Measurements from ENCODE around the gene GABBR2.
"Not testable (repeated sequence)": the region's sequence is repeated elsewhere in the genome, so short reads cannot be mapped to it uniquely, and the experiment has no call there.

The GABBR2 gene

DNA sequence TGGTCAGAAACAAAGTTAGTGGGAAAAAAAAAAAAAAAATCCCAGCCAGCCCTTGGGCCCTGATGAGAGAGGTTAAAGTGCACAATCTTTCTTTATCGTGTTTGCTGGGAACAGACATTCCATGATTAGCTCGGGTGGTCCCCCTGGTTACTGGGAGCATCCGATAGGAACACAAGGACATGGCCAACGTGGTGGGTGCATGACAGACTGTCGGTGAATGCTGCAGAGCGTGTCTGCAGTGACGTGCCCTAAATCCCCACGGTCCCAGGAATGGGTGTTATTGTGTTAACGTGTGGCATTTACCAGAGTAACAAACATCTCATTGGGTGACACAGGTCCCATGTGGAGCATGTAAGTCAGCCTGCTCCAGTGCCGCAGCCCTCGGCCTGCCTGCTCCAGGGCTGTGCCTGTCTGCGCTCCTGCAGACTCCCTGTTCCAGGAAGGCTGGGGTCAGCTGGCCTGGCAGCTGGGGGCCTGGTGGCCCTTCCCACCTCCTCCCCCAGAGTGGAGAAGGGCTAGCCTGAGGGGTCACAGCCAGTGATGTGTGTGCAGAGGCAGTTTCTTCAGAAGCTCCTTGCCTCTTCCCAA, 419.0 kb downstream of the GABBR2 start:
- no peaks in the 10 kb centered on the region for H3K27me3 Mint-ChIP-seq
- no peak overlapping the region for H3K27ac Mint-ChIP-seq

DNA sequence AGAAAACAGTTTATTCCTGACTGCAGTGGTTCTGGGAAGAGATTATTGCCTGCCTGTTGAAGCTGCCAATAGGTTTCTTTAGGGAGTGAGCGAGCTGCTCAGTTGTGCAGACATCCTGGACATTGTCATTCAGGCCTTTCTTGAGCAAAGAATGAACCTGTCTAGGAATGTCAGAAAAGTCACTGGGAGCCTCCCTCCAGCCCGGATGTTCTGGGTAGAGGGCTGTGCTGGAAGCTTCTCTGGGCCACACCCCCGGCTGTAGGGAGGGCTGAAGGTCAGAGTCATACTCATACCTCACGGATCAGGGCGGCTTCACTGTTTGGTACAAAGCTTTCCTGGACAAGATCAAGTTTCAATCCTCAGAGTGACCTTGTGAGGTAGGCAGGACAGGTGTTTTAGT, 419.9 kb downstream of the GABBR2 start:
- Mint-ChIP-seq H3K4me3 (no peak overlapping the region), H3K27me3 (no peaks in the 10 kb centered on the region), H3K27ac (no peak overlapping the region), H3K4me1 (ENCODE audit: low read depth) (no peaks in the 10 kb centered on the region), H3K36me3 (ENCODE audit: low read depth) (no peaks in the 10 kb centered on the region), H3K9me3 (no peaks in the 10 kb centered on the region)

More for the DNA sequence above, 419.0 kb downstream of the GABBR2 start:
- Mint-ChIP-seq H3K4me1 (ENCODE audit: low read depth) (no peaks in the 10 kb centered on the region), H3K4me3 (no peak overlapping the region), H3K9me3 (no peaks in the 10 kb centered on the region), H3K36me3 (ENCODE audit: low read depth) (no peaks in the 10 kb centered on the region)

DNA sequence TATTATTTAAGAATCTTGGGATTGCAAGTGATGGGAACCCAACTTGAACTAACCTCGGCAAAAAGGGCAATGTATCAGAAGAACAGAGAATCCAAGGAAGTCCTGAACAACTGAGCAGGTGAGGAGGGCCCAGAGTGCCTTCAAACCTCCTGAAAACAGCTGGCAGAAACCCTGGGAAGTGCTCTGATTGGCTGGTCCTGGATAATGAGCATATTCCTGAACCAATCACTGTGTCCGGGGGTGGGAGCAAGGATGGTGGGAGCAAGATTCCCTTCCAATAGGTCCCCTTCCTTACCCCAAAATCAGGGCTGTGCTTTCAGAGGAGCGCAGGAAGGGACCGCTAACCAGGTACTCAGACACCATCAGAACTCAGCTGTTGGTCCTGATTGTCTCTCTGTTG, 421.4 kb downstream of the GABBR2 start:
- Mint-ChIP-seq H3K27me3 (no peaks in the 10 kb centered on the region), H3K9me3 (no peaks in the 10 kb centered on the region), H3K27ac (no peak overlapping the region), H3K36me3 (ENCODE audit: low read depth) (no peaks in the 10 kb centered on the region), H3K4me1 (ENCODE audit: low read depth) (no peaks in the 10 kb centered on the region), H3K4me3 (no peak overlapping the region)

DNA sequence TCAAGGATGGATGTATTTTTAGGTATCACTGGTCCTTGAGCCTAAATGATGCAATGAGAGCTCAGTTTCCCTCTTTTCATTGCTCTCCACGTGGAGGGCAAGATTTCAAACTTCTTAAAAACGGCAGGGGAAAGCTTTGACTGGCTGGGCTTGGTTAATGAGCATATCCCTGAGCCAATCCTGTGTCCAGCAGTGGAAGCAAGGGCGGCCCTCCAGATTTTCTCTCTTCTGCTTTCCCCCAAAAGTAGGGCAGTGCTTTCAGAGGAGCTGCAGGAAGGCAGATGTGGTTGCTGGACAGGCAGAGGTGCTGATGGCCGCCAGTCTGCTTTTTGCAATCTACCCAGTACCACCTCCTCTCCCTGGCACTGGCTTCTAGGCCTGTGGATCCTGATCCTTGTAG, 423.3 kb downstream of the GABBR2 start:
- Mint-ChIP-seq H3K4me1 (ENCODE audit: low read depth) (no peaks in the 10 kb centered on the region), H3K9me3 (no peaks in the 10 kb centered on the region), H3K27me3 (peaks cover 8% of the 10 kb centered on the region), H3K36me3 (ENCODE audit: low read depth) (no peaks in the 10 kb centered on the region), H3K4me3 (no peak overlapping the region), H3K27ac (no peak overlapping the region)

DNA sequence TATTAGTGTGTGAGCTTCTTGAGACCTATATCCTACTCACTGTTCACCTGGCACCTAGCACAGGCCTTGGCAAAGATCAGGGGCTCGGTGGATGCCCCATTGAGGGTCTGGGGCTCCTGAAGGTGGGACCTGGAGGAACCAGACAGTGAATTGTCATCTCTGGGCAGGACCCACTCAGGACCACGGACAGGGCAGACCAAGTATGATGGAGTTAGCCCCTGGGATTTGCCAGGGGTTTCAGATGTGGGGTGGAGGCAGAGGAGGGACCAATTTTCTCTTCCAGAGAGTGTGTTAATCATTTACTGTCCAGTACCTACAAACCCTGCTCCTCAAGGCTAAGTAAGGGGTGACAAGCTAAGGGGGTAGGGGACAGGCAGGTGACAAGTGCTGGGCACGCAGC, 424.0 kb downstream of the GABBR2 start:
- no peak overlapping the region for H3K4me3 Mint-ChIP-seq
- H3K27ac Mint-ChIP-seq = no peak overlapping the region
- H3K36me3 Mint-ChIP-seq (ENCODE audit: low read depth) = no peaks in the 10 kb centered on the region
- no peaks in the 10 kb centered on the region for H3K9me3 Mint-ChIP-seq
- H3K4me1 Mint-ChIP-seq (ENCODE audit: low read depth) = no peaks in the 10 kb centered on the region
- H3K27me3 Mint-ChIP-seq = peaks cover 8% of the 10 kb centered on the region

DNA sequence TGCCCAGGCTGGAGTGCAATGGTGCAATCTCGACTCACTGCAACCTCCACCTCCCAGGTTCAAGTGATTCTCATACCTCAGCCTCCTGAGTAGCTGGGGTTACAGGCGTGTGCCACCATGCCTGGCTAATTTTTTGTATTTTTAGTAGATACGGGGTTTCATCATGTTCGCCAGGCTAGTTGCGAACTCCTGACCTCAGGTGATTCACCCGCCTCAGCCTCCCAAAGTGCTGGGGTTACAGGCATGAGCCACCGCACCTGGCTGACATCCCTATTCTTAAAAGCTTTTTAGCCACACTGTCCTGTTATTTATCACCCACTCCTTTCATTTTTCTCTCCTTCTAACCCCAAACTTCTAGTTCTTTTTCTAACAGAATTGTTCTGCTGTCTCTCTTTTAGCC, 425.6 kb downstream of the GABBR2 start:
- not testable (repeated sequence) for H3K9me3 Mint-ChIP-seq; H3K27me3 Mint-ChIP-seq; H3K4me3 Mint-ChIP-seq; H3K27ac Mint-ChIP-seq; H3K4me1 Mint-ChIP-seq (ENCODE audit: low read depth); H3K36me3 Mint-ChIP-seq (ENCODE audit: low read depth)

DNA sequence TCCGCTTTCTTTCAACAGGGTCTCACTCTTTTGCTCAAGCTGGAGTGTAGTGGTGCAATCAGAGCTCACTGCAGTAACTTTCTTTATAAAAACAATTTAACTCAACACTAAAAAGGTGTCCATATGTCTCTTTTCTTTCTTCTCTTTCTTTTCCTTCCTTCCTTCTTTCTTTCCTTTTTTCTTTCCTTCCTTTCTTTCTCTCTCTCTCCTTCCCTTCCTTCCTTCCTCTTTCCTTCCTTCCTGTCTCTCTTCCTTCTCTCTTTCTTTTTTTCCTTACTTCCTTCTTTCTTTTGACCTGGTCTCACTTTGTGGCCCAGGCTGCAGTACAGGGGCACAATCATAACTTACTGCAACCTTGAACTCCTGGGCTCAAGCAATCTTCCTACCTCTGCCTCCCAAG, 427.5 kb downstream of the GABBR2 start:
- peaks cover 16% of the 10 kb centered on the region for H3K27me3 Mint-ChIP-seq
- H3K4me3 Mint-ChIP-seq = no peak overlapping the region

DNA sequence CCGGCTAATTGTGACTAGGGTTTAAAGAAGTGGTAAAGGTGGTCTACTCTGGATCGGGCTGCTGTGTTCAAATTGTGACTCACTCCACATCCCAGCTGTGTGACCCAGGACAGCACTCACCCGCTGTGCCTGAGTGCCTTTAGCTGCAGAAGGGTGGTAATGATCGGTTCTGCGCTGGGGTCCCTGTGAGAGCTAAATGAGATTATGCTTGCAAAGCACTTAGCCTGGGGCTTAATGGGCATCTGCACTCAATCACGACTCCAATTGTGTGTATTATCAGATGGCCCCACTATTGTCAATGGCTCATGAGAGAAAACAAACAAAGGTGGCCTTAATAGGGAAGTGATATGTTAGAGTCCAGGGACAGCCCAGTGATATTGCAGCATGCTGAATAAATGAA, 428.2 kb downstream of the GABBR2 start:
- Mint-ChIP-seq H3K27ac (no peak overlapping the region), H3K4me1 (ENCODE audit: low read depth) (no peaks in the 10 kb centered on the region), H3K9me3 (no peaks in the 10 kb centered on the region), H3K27me3 (peaks cover 16% of the 10 kb centered on the region), H3K4me3 (no peak overlapping the region), H3K36me3 (ENCODE audit: low read depth) (no peaks in the 10 kb centered on the region)

More for the DNA sequence above, 427.5 kb downstream of the GABBR2 start:
- no peaks in the 10 kb centered on the region for H3K36me3 Mint-ChIP-seq (ENCODE audit: low read depth)
- no peak overlapping the region for H3K27ac Mint-ChIP-seq
- H3K4me1 Mint-ChIP-seq (ENCODE audit: low read depth) = no peaks in the 10 kb centered on the region
- H3K9me3 Mint-ChIP-seq = no peaks in the 10 kb centered on the region

DNA sequence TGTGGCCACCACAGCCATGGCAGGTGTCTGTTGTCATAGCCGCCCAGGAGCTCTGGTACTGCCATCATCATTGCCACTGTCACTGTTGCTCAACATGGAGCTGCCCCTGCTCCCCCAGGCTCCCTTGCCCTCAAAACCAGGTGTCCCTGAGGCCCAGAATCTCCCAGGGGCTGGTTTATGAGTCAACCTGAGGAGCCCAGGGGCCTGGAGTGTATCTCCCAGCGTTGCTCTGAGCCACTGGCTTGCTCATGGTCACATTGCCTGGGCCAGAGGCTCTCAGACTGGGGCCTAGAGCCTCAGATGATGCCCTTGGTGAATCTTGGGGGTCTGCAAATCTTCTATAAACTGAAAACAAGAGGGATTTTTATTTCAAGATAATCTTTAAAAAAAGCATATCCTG, 428.6 kb downstream of the GABBR2 start:
- Mint-ChIP-seq H3K9me3 (no peaks in the 10 kb centered on the region), H3K4me3 (no peak overlapping the region), H3K27me3 (peaks cover 16% of the 10 kb centered on the region), H3K36me3 (ENCODE audit: low read depth) (no peaks in the 10 kb centered on the region), H3K27ac (no peak overlapping the region), H3K4me1 (ENCODE audit: low read depth) (no peaks in the 10 kb centered on the region)

DNA sequence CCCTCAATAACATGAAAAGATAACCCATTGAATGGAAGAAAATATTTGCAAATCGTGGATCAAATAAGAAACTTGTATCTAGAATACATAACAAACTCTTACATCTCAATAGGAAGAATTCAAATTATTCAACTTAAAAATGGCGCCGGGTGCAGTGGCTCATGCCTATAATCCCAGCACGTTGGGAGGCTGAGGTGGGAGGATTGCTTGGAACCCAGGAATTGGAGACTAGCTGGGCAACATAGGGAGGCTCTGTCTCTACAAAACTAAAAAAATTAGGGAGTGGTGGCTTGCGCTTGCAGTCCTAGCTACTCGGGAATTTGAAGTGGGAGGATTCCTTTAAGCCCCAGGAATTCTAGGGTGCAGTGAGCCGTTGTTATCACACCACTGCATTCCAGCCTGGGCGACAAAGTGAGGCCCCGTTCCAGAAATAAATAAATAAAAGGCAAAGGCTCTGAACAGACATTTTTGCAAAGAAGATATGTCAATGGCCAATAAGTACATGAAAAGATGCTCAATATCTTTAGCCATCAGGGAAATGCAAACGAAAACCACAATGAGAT, 431.7 kb downstream of the GABBR2 start:
- Mint-ChIP-seq H3K9me3 (no peaks in the 10 kb centered on the region), H3K27ac (no peak overlapping the region), H3K4me1 (ENCODE audit: low read depth) (no peaks in the 10 kb centered on the region), H3K27me3 (peaks cover 15% of the 10 kb centered on the region), H3K4me3 (no peak overlapping the region), H3K36me3 (ENCODE audit: low read depth) (no peaks in the 10 kb centered on the region)

DNA sequence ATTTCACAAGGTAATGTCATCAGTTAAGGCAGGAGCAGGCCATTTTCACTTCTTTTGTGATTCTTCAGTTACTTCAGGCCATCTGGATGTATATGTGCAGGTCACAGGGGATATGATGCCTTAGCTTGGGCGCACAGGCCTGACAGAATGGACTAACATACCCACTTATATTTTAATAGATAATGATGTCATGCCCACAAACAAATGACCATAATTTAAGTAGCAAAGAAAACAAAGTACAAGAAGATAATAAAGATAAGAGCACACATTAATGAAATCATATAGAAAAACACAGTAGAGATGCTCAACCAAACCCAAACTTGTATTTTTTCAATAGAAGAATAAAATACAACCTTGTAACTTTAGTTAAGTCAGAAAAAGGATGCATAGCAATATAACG, 433.6 kb downstream of the GABBR2 start:
- Mint-ChIP-seq H3K36me3 (ENCODE audit: low read depth) (no peaks in the 10 kb centered on the region), H3K9me3 (no peaks in the 10 kb centered on the region), H3K27ac (no peak overlapping the region), H3K4me1 (ENCODE audit: low read depth) (no peaks in the 10 kb centered on the region), H3K27me3 (peaks cover 8% of the 10 kb centered on the region), H3K4me3 (no peak overlapping the region)

DNA sequence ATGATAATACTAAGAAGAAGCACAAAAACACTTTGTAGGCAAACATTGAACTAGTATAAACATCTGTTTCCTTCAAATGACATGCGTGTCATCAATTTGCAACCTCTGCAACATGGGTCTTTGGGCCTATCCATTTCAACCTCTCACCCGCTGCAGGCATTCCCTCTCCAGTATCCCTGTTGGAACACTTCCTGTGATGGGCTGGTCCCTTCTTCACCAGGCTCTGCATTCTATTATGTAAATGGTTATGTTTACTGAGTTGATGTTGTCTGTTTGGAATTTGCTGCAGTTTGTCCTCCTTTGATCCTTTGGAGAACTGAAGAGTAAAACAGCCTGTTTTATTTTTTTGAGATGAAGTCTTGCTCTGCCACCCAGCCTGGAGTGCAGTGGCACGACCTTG, 436.7 kb downstream of the GABBR2 start:
- Mint-ChIP-seq H3K9me3 (no peaks in the 10 kb centered on the region), H3K27ac (no peak overlapping the region), H3K4me1 (ENCODE audit: low read depth) (no peaks in the 10 kb centered on the region), H3K4me3 (no peak overlapping the region), H3K27me3 (peaks cover 13% of the 10 kb centered on the region), H3K36me3 (ENCODE audit: low read depth) (no peaks in the 10 kb centered on the region)

DNA sequence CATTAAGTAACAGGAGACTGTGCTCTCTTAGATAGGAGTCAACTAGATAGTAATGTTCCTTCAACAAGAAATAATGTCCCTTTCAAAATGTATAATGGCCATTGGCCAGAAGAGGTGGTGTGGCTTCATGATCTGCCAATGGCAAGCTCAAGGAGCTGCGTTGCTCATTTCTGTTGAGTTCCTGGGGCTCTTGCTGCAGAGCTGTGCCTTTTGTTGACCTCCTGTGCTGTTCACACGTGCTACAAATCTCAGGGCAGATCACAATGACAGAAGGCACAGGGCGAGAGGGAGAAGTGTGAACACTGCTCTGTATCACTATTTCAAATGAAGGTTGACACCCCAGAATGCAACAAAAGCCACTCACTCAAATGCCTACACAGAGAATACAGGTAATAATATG, 437.3 kb downstream of the GABBR2 start:
- no peaks in the 10 kb centered on the region for H3K36me3 Mint-ChIP-seq (ENCODE audit: low read depth)
- H3K27ac Mint-ChIP-seq = no peak overlapping the region
- no peak overlapping the region for H3K4me3 Mint-ChIP-seq
- H3K27me3 Mint-ChIP-seq = peaks cover 11% of the 10 kb centered on the region
- H3K4me1 Mint-ChIP-seq (ENCODE audit: low read depth) = no peaks in the 10 kb centered on the region
- H3K9me3 Mint-ChIP-seq = no peaks in the 10 kb centered on the region

DNA sequence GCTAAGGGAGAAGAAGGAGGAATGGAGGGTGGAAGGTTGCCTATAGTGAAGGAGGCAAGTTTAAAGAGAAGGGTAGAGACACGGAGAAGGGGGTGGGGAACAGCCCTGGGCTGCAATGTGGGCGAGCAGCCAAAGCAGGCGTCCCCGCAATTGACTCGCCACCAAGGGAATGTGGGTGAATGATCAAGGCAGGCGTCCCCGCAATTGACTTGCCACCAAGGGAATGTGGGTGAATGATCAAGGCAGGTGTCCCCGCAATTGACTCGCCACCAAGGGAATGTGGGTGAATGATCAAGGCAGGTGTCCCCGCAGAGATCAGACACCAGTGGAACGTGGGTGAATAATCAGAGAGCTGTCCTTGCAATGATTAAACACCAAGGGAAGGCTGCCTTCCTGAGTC, 438.5 kb downstream of the GABBR2 start:
- H3K36me3 Mint-ChIP-seq (ENCODE audit: low read depth); H3K27ac Mint-ChIP-seq; H3K27me3 Mint-ChIP-seq; H3K4me1 Mint-ChIP-seq (ENCODE audit: low read depth); H3K4me3 Mint-ChIP-seq; H3K9me3 Mint-ChIP-seq: not testable (repeated sequence)

DNA sequence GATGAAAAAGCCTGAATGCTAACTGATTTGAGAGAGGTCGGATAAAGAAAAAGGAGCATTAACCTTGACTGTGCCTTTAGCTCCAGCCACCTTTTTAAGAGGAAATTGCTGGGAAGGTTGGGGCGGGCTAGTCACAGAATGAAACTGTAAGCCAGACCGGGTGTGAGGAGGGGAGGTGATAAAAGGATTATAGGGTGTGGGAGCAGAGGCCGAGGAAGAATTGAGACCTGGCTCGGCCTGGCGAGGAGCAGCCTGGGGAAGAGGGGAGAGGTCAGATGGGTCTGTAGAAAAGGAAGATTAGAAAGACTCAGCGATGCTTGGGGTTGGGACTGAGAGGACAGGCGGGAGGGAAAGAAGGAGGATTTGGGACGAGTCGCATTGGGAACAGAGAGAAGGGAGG, 439.1 kb downstream of the GABBR2 start:
- not testable (repeated sequence) for H3K4me1 Mint-ChIP-seq (ENCODE audit: low read depth); H3K4me3 Mint-ChIP-seq; H3K27ac Mint-ChIP-seq; H3K27me3 Mint-ChIP-seq; H3K36me3 Mint-ChIP-seq (ENCODE audit: low read depth); H3K9me3 Mint-ChIP-seq

DNA sequence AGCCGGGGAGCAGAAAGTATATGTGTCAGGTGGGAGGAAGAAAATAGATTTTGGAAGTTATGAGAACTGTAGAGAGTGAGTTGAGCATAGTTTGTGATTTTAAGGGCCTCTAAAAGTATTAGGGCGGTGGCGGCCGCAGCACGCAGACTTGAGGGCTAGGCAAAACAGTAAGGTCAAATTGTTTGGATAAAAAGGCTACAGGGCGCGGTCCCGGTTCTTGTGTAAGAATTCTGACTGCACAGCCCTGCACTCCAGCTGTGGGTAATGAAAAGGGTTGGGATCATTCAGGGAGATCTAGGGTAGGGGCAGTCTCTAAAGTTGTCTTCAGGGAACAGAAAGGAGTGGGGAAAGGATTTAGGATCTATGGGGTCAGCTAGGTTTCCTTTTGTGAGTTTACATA, 441.2 kb downstream of the GABBR2 start:
- not testable (repeated sequence) for H3K4me3 Mint-ChIP-seq; H3K27ac Mint-ChIP-seq; H3K36me3 Mint-ChIP-seq (ENCODE audit: low read depth); H3K9me3 Mint-ChIP-seq; H3K4me1 Mint-ChIP-seq (ENCODE audit: low read depth); H3K27me3 Mint-ChIP-seq

Data from stimulated activated naive CD8-positive, alpha-beta T cell treated with anti-CD3 and anti-CD28 coated beads, Interleukin-15, Interleukin-2, amounts not matched to agents 100 ng/mL and 50 ng/mL, for 24 hours (primary cell).